Measurements from ENCODE around the gene MCM9.

DNA sequence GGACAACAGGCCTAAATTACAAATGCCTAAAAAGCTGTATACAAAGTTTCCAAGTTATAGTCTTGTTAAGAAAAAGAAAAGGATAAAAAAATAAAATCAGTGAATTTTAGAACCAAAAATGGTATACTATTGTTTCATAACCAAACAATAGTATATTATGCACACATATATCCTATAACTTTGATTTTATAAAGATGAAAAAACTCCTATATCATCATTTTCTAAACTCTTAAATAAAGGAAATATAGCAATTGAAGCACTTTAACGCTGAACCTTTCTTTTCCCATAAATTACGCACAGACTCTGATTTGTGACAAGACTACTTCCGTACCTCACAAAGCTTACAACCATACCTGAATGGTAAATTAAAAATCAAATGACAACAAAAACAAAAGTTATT lies 35.9 kb upstream of the MCM9 start:
- TF ChIP-seq, protein P1, sequence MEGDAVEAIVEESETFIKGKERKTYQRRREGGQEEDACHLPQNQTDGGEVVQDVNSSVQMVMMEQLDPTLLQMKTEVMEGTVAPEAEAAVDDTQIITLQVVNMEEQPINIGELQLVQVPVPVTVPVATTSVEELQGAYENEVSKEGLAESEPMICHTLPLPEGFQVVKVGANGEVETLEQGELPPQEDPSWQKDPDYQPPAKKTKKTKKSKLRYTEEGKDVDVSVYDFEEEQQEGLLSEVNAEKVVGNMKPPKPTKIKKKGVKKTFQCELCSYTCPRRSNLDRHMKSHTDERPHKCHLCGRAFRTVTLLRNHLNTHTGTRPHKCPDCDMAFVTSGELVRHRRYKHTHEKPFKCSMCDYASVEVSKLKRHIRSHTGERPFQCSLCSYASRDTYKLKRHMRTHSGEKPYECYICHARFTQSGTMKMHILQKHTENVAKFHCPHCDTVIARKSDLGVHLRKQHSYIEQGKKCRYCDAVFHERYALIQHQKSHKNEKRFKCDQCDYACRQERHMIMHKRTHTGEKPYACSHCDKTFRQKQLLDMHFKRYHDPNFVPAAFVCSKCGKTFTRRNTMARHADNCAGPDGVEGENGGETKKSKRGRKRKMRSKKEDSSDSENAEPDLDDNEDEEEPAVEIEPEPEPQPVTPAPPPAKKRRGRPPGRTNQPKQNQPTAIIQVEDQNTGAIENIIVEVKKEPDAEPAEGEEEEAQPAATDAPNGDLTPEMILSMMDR (IDR thresholded peaks at IDR 0.05): no peak
- no peak for TF ChIP-seq EZH2 (IDR thresholded peaks at IDR 0.05; ENCODE audit: borderline replicate concordance, insufficient read depth, low read depth, low read length, poor library complexity, severe bottlenecking)
